Measurements from ENCODE around the gene ANKRD55. TPM values are rescaled to one million over a fixed set of nuclear protein-coding genes. Genes with fewer than 3 reads are reported as not detected.
A peak's percentile ranks its signal among the peaks of the same experiment; 100 is the strongest.
"Not testable (repeated sequence)": the region's sequence is repeated elsewhere in the genome, so short reads cannot be mapped to it uniquely, and the experiment has no call there.

Gene ANKRD55
- polyA plus RNA-seq, 4 donors: 0.75 to 1.8 (median 1.2) TPM

DNA sequence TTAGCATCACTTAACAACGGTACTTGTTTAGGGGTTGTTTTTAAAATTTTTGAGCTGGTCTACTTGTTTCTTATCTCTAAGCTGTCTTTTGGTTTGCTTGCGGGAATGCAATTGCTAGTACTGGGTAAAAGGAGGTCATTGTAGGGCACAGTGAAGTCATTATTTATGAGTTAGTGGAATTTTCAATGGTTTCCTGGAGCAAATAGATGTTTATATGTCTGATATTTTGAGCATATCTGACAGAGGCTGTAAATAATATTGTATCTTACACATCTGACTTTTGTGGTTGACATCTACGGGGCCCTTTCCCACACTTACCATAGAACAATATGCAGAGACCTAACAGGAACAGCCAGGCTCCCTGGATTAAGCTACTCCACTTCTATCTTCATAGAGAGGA, 147.9 kb downstream of the ANKRD55 start:
- no peak for DNase-seq (ENCODE audit: low read depth in 4 of 4, low spot score in 3 of 4)

DNA sequence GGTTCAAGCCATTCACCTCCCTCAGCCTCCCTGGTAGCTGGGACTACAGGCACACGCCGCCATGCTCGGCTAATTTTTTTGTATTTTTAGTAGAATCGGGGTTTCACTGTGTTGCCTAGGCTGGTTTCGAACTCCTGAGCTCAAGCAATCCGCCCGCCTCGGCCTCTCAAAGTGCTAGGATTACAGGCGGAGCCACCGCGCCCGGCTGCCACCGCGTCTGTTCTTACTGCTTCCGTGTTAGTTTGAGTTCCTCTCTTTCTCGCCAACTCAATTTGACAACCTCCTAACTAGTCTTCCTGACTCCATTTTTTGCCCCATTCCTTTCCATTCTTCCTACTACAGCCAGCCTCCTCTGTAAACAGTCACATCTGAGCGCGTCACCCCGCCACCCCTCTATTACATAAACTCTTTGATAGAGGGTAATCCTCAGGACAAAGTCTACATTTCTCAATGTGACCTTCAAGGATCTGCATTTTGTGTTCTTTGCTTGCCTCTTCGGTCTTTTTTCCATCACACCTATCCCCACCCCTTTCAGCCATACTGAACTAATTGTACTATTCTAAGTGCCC, 149.8 kb downstream of the ANKRD55 start:
- no peak for DNase-seq (ENCODE audit: low read depth in 4 of 4, low spot score in 3 of 4)

DNA sequence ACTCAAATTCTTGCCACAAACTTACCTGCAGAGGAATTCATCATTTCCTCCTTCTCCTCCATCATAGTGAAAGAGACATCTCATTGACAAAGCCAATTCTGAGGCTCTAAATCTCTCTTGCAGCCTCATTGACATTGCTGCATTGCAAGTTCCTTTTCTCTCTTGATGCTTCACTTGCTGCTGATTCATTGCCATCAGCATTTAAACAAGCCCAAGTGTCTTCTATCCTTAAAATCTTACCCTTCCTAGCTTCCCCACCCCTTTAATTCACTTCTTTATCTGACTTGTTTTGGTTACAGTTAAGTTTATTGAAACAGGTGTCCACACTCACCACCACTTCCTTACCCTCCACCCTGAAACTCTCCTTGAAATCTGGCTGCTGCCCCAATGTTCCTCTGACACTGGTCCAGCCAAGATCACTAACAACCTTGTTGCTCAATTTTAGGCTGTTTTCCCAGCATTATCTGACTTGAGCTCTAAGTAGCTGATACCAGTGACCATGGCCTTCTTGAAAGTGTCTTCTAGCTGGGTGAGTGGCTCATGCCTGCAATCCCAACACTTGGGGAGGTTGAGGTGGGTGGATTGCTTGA, 152.0 kb downstream of the ANKRD55 start:
- DNase-seq (ENCODE audit: low read depth in 4 of 4, low spot score in 3 of 4): not testable (repeated sequence)

DNA sequence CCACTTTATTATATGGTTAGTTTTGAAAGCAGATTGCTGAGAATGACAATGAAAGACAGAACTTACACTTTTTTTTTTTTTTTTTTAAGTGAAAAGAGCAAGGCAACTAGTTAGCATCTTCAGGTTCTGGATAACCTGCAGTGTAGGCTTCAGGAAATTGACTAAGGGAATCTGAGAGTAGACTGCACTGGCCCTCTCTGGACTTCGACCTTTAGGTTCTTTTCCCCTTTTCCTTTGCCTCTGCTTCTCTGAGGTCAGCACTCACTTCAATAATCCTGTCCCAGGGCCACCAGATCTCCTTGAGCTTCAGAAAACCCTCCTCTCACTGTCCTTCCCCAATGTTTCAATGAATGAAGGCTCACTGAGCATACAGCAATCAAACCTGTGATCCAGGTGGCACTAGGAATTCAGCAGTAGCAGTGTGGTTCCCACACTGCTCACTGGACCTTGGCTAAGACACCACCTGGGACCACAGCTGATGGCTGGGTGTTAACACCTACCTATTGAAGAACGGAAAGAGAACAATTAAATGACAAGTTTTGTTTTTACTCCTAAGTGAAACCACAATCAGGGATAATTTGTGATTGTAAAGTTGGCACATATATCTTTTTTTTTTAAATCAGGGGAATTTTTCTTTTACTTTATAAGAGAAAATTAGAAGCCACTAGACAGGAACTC, 152.6 kb downstream of the ANKRD55 start:
- DNase-seq (ENCODE audit: low read depth in 4 of 4, low spot score in 3 of 4): no peak

DNA sequence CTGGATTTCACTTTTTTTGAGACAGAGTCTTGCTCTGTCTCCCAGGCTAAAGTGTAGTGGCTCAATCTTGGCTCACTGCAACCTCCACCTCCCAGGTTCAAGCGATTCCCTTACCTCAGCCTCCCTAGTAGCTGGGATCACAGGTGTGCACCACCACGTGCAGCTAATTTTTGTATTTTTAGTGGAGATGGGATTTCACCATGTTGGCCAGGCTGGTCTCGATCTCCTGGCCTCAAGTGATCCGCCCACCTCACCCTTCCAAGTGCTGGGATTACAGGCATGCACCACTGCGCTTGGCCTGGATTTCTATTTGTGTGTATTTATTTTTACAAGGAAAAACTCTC, 154.0 kb downstream of the ANKRD55 start:
- not testable (repeated sequence) for DNase-seq (ENCODE audit: low read depth in 4 of 4, low spot score in 3 of 4)

DNA sequence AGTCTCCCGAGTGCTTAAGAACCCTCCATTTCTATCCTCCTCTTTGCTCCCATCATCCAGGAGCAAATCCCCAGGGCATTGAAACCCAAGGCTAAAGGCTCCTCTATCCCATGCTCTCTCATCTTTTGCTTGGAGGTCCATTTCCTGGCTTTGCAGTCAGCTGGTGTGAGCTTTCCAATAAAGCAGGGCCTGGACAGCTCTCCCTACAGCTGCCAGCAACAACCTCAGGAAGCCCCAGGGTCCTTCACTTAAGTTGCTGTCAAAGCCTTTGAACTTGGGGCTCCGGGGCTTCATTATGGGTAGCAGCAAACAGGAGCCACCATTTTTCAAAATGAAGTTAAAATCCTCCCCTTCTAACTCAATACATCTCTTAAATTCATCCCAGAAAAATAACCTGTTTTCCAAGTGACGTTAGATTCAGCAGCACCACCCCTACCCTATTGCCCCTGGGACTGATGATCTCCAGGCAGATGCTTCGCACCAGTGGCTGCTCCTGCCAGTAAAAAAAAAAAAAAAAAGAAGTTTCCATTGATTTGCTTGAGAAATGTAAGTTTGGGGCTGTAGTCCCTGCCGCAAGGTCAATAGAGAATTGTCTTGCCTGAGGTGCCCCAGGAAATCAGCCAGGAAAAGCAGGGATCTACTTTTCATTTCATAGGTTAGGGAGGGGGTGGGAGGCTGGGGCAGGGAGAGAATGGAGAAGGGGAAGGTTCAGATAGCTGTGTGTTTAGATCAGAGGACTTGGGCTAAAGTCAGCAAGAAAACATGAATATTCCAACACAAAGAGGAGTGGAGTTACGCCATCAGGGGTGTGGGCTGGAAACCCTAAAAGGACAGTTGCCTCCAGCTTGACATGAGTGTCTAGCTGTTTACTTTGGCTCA, 154.6 kb downstream of the ANKRD55 start:
- no peak for DNase-seq (ENCODE audit: low read depth in 4 of 4, low spot score in 3 of 4)

DNA sequence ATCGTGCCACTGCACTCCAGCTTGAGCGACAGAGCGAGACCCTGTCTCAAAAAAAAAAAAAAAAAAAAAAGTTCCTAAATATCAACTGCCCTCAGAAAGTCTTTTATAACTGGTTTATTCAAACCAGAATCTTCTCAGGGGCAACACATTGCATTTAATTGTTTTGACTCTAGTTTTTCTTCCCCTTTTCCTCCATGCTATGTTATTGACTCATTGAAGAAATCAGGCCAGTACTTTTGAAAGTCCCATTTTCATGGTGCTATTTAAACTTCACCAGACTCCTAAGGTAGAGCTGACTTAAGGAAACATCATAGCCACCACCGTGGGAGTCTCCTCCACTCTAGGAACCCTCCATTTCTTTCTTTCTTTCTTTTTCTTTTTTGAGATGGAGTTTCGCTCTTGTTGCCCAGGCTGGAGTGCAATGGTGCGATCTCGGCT, 155.3 kb downstream of the ANKRD55 start:
- no peak for DNase-seq (ENCODE audit: low read depth in 4 of 4, low spot score in 3 of 4)

DNA sequence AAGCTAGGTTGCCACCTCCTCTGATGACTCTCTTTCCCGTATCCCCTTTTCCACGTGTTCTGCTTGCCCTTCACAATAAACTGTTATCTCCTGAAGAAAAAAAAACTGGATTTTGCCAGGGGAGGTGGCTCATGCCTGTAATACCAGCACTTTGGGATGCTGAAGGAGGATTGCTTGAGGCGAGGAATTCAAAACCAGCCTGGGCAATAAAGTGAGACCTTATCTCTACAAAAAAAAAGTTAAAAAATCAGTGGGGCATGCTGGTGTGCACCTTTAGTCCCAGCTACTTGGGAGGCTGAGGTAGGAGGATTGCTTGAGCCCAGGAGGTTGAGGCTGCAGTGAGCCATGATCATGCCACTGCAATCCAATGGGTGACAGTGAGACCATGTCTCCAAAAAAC, 156.6 kb downstream of the ANKRD55 start:
- DNase-seq (ENCODE audit: low read depth in 4 of 4, low spot score in 3 of 4): no peak

DNA sequence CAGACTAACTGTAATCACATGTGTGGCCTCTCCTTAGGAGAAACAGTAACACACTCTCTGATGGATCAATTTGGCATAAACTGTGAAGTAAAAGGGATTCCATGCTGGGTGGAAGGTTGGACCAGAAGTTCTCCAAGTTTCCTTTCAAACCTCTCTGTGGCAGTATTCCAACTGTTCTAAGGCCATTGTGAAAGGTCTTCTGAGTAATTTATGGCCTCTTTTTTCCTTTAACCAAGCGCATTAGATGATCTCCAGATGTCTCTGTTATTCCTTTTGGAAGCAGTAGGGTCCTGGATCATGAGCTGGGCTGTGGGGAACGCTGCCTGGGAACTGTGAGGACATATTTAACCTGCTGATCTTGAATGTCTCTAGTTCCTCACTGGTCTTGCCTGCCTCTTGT, 157.8 kb downstream of the ANKRD55 start:
- peak in 1 of 4 donors; percentile 62 for DNase-seq (ENCODE audit: low read depth in 4 of 4, low spot score in 3 of 4)

DNA sequence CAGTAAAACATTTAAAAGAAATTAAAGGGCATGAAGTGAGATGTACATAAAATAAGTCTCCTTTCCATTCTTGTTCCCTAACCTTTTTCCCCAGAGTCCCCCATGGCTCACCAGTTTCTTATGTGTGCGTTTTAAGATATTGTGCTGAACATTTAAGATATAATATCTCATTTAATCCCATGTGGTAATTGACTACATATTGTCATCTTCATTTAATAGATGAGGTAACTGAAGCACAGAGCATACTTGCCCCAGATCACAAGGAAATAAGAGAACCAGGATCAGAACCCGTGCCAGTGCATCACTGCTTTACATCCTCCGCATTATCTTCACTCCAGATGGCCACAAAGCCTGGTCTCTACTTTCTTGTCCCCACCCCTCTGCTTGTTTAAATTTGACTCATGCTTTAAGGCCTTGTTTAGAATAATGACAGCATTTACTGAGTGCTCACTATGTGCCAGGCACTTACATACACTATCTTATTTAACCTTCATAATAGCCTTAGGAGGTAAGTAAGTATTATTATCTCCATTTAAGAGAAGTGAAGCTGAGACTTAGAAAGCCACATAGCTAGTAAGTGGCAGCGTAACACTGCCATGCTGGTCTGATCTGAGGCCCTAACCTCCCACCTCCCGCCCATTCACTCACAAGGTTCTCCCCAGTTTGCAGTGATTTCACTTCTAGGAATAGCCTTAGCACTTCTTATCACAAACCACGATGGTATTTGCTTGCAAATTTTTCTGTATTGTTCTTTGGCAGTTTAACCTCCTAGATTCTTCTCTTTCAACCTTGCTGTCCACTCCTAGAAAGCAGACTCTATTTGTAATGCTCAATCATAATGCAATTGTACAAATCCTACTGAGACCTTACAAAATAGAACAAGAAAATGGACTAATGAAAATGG, 160.0 kb downstream of the ANKRD55 start:
- no peak for DNase-seq (ENCODE audit: low read depth in 4 of 4, low spot score in 3 of 4)

DNA sequence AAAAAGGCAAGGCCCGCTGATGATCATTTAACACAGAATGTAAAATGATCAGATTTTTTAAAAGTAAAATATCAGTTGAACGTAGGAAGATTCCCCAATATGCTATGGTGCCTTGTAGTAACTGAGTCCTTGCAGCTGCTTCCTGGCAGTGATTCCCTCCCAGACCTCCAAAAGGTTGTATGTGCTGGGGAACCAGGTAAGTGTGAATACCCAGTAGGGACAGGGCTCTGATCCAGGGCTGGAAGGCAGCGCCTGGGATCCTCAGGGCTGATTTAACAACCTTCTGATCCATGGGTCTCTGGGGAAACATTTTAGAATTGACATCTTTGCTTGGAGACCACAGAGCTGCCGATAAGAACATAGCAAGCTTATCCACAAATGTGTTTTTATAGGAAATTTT, 161.7 kb downstream of the ANKRD55 start:
- DNase-seq (ENCODE audit: low read depth in 4 of 4, low spot score in 3 of 4): no peak

DNA sequence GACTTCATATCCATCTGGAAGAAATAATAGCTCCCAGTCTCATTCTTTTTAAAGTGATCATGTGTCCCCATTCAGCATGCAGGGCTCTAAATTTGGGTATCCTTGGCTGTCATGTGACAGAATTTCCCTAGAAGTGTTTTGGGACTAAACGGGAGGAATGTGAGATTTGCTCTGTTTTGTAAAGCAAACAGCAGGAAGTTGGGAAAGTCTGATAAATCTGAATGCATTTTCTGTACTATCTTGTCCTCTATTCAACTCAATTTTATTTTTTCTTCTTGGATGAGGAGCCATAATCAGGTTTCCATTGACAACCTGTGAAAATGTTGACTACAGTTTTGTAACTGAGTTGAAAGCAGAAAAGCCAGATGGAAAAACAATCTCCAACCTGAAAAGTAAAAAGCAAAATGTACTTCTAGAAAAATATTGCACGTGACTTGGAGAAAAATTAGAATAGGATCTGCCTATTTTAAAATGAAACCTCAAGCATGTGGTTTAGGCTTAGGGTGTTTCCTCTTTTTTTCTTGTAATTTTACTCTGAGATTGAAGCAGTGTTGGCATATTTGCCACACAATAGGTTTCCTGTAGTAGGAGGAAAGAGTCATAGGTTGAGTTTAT, 162.2 kb downstream of the ANKRD55 start:
- no peak for DNase-seq (ENCODE audit: low read depth in 4 of 4, low spot score in 3 of 4)

DNA sequence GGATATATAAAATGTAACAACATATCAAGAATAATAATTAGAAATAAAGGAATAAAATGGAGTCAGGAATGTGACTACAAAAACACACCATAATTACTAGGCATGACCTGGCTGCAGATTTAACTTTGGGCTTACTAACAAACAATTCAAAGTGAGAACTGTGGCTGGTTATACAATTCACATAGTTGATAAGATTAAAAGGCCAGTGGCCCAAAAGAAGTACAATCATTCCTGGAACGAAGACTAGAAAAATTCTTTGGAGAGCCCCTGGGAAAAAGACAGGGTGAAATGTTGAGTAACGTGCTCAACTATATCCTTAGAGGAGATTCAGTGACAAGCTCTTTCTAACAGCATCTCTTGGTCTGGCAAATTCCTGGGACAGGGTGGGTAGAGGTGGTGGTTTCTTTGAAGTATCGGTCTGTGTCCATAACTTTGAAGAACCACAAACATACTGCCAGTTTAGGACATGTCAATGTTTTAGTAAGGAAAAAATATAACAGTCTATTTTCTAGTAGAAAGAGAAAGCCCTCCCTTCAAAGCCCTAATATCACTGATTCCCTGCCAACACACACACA, 163.4 kb downstream of the ANKRD55 start:
- no peak for DNase-seq (ENCODE audit: low read depth in 4 of 4, low spot score in 3 of 4)

DNA sequence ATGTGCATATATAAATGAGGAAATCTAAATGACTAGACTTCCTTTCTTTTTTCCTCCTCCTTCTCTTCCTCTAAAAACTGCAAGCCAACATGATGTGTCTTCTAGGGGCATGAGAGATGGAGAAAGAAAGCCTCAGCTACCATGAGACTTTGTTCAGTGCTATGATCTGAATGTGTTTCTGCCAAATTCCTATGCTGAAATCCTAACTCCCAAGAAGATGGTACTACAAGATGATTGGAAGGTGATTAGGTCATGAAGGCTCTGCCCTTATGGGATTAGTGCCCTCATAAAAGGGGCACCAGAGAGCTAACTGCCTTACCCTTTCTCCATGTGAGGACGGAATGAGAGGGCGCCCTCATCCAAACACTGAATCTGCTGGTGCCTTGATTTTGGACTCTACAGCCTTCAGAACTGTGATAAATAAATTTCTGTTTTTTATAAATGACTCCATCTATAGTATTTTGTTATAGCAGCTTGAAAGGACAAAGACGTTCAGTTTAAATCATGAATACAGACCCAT, 166.1 kb downstream of the ANKRD55 start:
- no peak for DNase-seq (ENCODE audit: low read depth in 4 of 4, low spot score in 3 of 4)

DNA sequence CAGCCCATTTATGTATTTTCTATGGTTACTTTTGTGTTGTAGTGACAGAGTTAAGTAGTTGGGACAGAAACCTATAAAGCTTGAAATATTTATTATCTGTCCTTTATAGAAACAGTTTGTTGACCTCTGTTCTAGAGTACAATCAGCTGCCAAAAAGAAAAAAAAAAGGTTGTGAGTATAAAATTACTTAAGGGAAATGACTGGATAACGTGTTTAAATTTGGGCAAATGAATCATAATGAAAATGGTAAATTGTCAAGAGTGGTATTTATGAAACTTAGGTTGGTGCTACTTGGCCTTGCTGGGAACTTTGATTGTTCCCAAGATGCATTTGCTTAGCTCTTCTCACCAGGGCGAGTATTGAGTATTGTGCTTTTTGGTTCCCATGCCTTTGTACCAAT, 168.1 kb downstream of the ANKRD55 start:
- no peak for DNase-seq (ENCODE audit: low read depth in 4 of 4, low spot score in 3 of 4)

DNA sequence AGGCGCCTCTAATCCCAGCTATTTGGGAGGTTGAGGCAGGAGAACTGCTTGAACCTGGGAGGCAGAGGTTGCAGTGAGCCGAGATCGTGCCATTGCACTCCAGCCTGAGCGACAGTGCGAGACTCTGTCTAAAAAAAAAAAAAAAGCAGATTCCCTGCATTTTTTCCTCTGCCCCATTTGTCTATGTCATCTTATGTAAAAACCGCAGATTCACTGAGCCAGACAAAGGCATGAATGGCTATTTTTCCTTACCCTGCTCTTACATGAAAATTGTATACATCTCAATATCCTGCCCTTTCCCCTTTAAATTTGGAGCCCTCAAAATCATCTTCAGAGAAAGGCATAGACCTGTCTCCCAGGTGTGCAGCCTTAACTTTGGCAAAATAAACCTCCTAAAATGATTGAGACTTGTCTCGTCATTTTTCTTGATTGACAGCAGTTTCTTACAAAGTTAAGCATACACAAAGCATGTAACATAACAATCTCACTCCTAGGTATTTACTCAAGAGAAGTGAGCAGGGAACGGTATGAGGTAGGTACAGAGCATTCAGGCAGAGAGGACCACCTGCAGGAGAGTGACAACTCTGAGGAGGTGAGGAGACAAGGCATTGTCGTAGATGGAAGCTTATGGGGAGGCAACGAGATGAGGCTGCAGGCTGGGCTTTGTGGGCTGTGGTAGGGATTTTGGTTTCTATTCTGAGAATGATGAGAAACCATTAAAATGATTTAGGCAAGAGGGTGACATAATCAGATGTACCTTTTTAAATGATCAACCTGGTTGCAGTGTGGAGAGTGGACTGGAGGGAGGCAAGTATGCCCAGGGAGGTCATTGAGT, 172.6 kb downstream of the ANKRD55 start:
- no peak for DNase-seq (ENCODE audit: low read depth in 4 of 4, low spot score in 3 of 4)

DNA sequence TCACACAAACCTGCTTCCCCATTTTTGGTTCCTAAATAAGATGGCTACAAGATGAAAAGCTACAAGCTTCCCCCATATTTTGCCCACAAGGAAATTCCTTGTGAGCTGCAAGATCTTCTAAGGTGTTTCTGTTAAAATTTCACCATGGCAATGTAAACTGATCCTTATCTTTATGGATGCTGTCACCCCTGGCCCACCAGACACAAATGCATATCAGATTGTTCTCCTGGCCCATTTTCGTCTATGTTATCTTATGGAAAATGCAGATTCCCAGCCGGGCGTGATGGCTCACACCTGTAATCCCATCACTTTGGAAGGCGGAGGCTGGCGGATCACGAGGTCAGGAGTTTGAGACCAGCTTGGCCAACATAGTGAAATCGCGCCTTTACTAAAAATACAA, 173.3 kb downstream of the ANKRD55 start:
- no peak for DNase-seq (ENCODE audit: low read depth in 4 of 4, low spot score in 3 of 4)

DNA sequence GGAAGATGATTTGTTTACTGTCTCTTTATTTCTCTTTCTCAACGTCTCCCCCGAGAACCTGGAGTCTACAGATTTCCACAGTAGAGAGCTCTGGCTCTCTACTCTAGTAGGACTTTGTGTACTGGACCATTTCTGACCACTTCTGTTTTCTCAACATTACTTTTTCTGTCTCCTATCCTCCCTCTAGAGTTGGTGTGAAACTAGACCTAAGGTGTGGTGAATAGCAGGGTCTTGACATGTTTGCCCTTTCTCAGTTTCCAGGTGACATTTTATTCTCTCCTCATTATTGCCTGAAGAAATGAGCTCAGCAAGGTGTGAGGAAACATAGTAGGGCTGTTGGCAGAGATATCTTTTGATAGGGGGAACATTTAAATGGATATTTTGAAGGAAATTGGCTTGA, 176.3 kb downstream of the ANKRD55 start:
- DNase-seq (ENCODE audit: low read depth in 4 of 4, low spot score in 3 of 4): no peak

DNA sequence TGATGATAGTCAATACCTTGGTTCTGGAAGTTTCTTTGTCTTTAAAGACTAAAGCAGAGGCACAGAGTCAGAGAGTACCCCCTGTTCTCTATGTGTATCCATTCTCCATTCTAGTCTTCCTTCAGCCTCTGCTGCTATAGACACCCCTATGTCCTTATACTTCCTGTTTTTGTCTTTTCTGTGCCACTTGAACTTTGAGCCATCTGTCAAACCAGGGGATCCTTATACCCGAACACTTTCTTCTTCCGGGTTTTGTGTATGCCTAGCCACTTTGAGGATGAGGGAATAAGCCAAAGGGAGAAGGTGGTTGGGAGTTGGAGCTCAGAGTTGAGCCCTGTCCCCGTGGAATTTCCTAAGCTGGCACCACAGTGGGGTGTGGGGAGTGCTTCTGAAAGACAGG, 177.3 kb downstream of the ANKRD55 start:
- no peak for DNase-seq (ENCODE audit: low read depth in 4 of 4, low spot score in 3 of 4)
